Measurements from ENCODE around the gene MAD1L1.

DNA sequence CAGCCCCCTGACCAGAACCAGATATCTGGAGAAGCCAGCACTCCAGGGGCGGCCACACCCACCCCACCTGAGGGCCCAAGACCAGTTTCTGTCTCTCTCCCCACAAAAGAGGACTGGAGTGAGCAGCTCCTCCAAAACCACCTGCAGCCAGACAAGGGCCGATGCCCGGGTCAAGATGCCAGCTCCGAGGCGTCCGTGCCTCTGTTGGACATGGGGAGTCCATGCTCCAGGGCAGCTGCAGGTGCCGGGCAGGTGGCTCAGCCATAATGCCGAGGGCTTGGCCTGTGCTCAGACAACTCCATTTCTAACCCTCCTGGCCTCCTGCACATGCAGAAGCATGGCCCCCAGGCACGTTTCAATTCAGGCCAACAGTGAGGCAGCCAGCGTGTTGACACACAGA lies 234.6 kb downstream of the MAD1L1 start:
- TF ChIP-seq CTCF (conservative IDR thresholded peaks at IDR 0.05; ENCODE audit: low read length) (no peak), EZH2phosphoT487 (IDR thresholded peaks at IDR 0.05; ENCODE audit: borderline replicate concordance, low read depth, low read length) (no peak)

Data from OCI-LY7 (cell line).